NCI-H146 treated with DMSO at 0.1 percent for 48 hours (cell line): Measurements from ENCODE around the gene SFSWAP.
"Not testable (repeated sequence)": the region's sequence is repeated elsewhere in the genome, so short reads cannot be mapped to it uniquely, and the experiment has no call there.

ENCODE experiments used
- DNase-seq: peaks from one replicate; lab custom pipeline; 2025; ENCODE audit not compliant: unreplicated experiment; lab: John Stamatoyannopoulos, UW

Gene SFSWAP

DNA sequence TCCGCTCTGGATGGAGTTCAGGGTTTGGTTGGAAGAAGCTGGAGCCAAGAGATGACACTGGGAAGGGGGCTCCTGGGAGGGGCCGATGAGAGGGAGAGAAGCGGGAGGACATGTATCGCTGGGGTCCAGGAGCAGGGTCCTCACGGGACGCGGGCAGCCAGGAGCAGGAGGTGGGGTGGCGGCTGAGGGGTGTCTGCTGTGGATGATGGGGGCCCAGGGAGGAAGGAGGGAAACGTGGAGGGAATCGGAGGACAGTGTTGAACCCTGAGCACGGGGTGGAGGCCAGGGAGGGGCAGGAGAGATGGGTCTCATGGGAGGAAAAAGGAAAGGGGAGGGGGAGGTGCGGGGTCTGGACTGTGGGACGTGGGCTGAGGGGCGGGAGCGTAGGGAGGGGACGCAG is 31.7 kb upstream of the SFSWAP start:
- not testable (repeated sequence) for DNase-seq

DNA sequence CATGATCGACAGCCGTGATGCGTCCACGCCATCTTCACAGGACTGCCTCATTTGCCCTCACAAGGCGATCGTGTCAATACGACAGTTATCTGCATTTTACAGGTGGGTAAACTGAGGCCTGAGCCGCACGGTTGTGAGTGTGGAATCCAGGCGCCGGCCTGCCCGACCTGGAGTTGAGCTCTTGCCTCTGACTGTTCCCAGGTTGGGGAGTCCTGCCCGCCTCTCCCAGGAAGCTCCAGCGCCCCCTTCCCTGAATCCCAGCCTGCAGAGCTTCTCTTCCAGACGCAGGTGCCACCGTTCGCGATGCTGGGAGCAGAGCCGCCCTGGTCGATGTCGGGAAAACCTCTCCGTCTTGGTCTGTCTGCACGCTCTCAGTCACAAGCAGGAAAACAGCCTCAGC is 31.1 kb upstream of the SFSWAP start:
- not testable (repeated sequence) for DNase-seq

DNA sequence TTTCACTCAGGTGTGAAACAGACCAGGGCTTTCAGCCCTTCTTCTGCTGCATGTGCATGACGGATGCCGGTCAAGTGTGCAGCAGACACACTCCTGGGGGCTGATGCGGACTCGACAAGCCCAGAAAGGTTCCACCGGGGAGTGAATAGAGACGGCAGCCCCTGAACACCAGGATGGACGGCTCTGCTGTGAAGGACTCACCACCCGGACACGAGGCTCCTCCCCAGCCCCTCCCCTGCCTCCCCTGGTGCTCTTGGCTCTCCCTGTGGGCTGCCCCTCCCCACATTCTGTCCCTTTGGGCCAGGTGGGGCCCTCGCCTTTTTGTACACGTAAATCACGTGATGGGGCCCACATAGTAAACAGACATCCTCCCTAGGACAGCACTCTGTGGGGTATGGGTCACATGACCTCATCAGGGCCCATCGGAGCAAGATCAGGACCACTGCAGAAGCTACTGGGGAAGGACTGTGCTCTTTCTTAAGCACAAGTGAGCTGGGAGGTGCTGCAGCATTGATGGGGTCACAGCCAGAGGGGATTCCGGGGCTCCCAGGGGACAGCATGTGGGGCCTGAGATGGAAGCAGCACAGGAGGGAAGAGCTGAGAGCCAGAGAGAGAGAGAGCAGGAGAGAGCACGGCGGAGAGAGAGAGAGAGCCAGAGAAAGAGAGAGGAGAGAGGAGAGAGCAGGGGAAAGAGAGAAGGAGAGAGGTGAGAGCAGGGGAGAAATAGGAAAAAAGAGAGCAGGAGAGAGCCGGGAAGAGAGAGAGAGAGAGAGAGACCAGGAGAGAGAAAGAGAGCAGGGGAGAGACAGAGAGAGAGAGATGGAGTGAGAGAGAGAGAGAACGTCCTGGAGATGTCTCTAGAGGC is 30.3 kb upstream of the SFSWAP start:
- not testable (repeated sequence) for DNase-seq

DNA sequence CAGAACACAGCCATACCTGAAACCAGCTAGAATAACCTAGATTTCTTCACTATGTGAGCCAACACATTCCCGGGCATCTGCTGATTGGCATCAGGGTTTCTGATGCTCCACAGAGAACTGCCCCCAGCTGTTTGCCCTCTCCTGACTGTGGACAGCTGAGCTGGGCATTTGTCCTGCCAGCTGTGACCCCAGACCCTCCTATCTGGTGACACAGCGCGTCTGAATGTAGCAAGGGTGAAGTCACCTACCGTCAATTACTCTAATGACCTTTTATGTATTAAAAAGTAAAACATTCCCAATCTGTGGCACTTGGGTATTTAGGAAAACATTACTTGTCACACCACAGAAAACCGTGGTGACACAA is 29.7 kb upstream of the SFSWAP start:
- DNase-seq: no peak

DNA sequence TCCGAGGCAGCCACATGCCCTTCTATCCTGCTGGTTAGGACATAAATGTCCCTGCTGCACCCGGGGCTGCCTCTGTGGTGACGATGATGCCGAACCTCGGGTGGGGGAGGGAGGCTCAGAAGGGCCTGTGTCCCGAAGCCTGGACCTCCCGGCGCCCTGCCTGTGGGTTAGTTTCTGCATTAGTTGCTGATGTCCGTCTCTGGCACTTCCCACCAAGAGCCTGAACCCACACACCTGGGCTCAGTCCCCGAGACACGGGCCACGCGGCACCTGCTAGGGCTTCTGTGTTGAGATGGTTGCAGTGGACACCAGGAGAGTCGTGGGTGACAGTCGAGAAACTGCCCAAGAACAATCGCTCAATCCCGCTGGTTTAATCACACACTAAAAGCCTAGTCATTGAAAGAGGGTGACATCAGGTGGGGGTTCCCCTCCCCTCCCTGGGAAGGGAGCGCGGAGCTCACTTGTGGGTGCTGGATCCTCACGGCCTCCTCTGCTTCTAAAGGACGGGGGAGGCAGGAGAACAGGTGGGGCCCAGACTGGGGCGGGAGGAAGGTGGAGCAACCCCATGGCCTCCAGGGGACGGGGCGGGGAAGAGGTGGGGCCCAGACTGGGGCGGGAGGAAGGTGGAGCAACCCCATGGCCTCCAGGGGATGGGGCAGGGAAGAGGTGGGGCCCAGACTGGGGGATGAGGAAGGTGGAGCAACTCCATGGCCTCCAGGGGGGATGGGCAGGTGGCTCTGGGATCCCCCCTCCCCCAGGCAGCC is 29.0 kb upstream of the SFSWAP start:
- DNase-seq: not testable (repeated sequence)

DNA sequence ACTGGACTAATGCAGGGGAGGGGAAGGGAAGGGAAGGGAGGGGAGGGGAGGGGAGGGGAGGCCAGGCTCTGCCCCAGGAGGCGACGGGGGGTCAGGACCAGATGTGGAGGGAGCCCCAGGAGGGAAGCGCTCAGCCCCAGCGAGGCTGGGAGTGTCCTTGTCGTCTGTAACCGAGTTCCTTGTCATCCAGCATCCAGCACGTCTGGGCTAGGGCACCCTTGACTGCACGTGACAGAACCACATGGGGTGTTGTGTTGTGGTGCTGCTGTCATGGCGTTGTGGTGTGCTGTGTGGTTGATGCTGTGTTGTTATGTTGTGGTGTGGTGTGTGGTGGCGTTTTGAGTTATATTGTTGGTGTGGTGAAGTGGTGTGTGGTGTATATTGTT is 28.4 kb upstream of the SFSWAP start:
- DNase-seq: no peak

DNA sequence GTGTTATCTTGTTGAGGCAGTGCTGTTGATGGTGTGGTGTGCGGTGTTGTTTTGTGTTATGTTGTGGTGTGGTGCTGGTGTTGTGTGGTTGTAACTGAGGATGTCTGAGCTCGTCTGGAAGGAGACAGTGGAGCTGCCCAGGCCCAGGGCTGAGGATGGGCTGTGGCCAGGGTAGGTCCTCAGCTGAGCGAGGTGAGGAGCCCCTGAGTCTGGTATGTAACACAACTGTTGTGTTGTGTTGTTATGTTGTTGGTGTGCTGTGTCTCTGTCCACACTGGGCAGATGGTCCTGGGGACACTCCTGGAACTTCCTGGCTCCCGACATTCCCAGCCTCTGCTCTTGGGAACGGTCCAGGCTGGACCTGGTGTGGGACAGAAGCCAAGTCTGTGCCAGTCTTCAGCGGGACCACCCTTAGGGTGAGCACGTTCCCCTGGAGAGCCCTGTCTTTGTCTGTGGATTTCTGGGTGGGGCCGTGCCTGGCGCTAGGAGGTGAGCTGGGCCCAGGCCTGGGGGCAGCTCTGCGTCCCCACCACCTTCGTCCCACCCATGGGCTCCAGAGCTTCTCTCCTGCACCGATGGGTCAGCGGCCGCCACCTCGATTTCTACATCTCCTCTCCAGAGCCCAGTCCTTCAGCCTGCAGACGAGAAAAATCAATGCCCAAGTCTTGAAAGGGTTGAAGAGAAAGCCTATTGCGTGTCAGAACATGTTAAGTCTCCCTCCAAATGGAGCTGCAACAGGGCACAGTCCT is 27.4 kb upstream of the SFSWAP start:
- DNase-seq: no peak

DNA sequence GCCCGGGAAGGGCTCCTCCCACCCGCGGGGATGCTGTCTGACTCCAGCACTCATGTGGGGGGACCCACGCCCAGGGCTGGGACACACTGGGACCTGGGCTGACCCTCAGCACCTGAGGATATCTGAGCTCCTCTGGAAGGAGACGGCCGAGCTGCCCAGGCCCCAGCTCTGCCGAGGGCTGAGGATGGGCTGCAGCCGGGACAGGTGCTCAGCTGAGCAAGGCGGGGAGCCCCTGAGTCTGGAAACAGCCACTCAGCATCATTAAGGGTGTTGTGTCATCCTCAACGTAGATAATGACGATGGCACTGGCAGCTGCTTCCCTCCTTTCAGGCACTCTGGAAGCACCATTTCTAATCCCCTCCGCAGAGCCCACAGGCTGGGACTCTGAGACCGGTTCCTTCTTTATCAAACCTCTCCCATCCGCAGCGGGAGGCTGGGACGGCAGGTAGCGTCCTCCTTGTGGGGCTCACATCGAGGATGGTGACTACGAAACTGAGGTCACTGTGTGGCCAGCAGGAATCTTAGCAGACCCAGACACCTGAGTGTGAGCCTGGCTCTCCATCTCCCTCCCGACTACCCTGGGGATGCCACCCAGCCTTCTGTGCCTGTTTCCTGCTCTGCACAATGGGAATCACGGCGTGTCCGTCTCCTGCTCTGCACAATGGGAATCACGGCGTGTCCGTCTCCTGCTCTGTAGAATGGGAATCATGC is 26.7 kb upstream of the SFSWAP start:
- no peak for DNase-seq

DNA sequence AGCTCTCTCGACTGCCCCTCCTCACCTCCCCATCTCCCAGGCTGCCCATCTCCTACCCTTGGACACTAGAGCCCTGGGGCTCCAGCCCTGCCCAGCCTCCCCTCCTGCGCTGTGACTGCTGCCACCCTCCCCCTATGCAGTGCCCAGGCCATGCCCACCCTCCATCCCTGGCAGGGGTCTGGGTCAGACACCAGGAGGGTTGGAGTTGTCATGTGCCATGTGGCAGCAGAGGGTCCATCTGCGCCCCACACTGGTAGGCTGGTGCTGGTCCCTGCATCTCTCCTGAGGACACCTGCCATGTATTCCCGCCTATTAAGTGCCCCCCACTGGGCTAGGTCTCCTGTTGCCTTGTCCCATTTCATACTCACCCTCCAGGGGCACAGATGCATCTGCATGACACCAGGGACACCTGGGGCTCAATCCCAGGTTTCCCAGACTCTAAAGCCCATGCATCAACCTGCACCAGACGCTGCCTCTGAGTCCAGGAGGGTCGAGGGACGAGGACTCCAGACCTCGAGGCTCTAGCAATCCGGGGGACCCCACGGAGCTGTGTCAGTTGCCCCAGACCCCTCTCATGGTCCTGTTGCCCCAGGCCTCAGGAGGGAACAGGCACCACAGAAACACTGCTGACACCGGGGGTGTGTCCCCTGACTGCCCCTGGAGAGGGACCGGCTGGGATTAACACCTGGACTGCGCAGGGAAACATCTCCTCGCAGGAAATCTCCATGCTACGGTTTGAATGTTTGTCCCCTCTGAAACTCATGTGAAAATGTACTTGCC is 23.4 kb upstream of the SFSWAP start:
- no peak for DNase-seq

DNA sequence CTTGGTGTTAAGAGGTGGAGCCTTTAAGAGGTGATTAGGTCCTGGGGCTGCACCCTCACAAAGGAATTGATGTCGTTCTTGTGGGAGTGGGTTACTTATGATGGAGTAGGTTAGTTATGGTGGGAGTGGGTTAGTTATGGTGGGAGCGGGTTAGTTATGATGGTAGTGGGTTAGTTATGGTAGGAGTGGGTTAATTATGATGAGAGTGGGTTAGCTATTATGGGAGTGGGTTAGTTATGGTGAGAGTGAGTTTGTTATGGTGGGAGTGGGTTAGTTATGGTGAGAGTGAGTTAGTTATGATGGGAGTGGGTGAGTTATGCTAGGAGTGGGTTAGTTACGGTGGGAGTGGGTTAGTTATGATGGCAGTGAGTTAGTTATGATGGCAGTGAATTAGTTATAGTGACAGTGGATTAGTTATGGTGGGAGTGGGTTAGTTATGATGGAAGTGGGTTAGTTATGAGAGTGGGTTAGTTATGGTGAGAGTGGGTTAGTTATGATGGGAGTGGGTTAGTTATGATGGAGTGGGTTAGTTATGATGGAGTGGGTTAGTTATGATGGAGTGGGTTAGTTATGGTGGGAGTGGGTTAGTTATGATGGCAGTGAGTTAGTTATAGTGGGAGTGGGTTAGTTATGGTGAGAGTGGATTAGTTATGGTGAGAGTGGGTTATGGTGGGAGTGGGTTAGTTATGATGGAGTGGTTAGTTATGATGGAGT is 22.6 kb upstream of the SFSWAP start:
- no peak for DNase-seq

DNA sequence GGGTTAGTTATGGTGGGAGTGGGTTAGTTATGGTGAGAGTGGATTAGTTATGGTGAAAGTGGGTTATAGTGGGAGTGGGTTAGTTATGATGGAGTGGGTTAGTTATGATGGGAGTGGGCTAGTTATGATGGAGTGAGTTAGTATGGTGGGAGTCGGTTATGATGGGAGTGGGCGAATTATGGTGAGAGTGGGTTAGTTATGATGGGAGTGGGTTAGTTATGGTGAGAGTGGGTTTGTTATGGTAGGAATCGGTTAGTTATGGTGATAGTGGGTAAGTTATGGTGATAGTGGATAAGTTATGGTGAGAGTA is 22.1 kb upstream of the SFSWAP start:
- no peak for DNase-seq

DNA sequence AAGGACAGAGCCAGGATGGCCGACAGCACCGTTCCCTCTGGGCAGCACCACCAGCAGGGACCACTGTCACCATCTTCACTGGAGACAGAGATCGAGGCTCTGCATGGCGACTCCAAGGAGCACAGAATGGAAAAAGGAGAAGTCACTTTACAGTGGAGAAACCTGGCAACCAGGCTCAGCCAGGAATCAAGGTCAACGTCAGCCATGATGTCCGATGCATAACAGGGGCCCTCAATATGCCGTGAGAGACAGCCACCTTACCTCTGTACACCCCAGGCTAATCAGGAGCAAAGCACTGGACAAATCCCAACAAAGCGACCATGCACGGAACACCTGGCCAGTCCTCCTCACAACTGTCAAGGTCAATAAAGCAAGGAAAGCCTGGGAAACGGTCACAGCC is 20.6 kb upstream of the SFSWAP start:
- no peak for DNase-seq

DNA sequence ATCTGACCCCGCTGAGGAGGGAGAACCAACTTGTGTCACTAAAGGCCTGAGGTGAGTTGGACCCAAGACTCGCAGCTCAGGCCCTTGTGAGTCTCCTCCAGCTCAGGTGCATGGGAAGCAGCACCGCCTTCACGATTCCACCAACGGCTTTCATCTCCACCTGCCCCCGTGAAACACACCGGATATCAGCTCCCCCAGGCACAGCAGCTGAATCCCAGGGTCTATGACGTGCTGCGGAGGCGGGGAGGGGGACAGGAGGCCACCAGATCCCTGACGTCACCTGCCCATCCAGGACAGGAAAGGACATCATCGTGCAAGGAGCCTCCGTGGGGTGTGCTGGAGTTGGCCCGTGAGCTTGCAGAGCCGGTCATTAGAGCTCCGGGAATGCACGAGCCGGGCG is 18.5 kb upstream of the SFSWAP start:
- no peak for DNase-seq

DNA sequence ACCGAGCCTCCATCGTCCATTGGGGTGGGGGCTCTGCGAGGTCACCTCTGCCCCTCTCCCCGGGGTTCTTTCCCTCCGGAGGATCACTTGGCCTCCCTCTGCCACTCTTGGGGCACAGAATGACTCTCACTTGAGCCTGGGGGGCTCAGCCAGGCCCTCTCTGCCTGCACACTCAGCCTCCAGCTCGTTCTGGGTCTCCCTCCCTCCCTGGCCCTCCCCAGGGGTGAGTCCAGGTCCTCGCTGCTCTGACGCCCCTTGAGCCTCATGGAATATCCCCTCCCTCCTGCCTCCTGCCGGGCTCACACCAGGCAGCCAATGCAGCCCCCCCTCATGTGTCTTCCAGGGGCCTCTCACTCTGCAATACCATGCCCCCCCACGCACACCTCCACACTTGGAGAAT is 17.7 kb upstream of the SFSWAP start:
- DNase-seq: no peak

DNA sequence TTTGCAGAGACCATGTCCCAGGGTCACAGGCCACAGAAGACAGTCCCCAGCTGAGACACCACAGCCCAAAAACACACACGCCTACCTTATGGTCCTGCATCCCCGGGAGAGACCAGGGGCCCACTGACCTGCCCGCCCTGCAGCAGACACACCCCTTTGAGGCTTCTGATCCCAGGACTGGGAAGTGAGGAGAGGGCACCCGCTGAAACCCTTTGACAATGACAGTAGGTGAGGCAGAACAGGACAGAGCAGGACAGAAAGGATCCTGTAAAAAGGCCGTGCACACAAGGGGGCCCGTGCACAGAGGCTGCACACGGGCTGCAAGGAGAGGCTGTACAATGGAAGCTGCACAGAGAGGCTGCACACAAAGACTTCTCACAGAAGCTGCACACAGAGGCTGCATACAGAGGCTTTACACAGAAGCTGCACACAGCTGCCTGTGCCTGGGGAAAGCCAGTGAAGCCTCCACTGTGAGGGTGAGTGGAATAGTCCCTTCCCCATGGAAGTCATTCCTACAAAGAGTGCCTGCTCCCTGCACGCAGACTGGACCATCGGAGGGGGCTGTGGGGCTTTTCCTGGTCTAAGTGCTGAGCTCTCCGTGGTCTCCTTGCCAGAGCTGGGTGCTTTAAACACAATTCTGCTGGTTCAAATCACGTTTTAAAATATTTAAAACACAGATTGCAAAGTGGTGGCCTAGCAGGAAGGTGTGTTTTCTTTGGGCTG is 16.6 kb upstream of the SFSWAP start:
- DNase-seq: no peak

DNA sequence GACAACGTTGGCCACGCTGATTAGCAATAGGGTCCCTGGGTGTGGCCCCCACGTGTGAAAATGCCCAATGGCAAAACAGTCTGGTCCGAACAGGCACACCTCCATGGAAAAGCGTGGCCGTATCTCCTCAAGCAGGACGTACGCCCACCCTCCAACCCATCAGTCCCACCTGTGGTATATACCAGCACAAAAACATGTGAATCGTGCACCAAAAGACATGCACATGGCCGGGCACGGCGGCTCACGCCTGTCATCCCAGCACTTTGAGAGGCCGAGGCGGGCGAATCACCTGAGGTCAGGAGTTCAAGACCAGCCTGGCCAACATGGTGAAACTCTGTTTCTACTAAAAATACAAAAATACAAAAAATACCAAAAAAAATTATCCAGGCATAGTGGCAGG is 14.9 kb upstream of the SFSWAP start:
- DNase-seq: no peak

DNA sequence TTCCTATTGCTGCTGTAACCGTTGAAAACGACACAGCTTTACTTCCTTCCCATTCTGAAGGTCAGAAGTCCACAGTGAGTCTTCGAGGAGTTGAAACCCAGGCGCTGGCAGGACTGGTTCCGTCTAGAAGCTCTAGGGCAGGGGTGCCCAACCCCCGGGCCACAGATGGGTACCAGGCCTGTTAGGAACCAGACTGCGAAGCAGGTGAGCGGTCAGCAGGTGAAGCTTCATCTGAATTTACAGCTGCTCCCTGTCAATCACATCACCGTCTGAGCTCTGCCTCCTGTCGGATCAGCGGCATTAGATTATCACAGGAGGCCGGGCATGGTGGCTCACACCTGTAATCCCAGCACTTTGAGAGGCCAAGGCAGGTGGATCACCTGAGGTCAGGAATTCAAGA is 12.6 kb upstream of the SFSWAP start:
- DNase-seq: no peak

DNA sequence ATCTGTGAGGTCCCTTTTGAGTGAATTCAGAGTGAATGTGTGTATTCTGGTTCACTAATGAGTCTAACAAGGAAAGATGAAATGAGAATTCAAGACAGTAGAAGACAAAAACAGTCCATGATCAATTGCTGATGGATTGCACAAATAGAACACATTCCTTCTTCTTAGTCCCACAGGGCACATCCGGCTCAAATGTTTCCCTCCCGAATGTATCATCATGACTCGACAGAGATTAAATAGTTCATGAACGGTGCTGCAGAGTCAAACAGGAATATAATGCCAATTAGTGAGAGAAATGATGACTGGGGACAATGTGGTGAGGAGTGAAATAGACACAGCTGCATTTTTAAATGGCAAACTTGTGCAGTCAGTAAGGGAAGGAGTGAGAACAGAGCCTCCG is 11.5 kb upstream of the SFSWAP start:
- DNase-seq: no peak

DNA sequence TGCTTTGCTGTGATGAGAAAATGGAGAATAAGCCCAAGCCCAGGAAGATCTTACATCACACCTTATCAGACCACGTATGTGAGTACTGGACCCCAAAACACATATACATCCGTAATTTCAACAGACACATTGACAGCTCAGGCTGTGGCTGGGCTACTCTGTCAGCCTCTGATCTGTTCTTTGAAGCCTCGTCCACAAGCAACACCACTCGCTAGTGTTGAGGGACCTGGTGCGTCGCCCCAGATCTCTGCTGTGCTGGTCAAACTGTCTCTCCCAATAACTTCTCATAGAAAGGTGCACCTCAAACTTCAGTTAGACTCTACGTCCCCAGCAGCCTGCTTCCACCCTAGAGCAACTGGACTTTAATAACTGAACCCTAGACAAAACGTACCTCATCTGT is 10.6 kb upstream of the SFSWAP start:
- DNase-seq: no peak
